Motor neuron (in vitro differentiated cells): ENCODE results near the gene CLCN2. TPM values are rescaled to one million over a fixed set of nuclear protein-coding genes. Genes with fewer than 3 reads are reported as not detected.

Experiments used
- ATAC-seq, 8 experiments: fragments of 200-7000 bp; cut with Tn5 transposase; replicated peaks in 6 of 8; 2 replicates each; pipeline ENCODE4 v1.8.0; 2021; ENCODE audit warnings: mild to moderate bottlenecking in 8 of 8, moderate library complexity in 8 of 8
- H3K27ac ChIP-seq, 2 donors: fragments of 250-450 bp; sonication (Bioruptor Pico); 2 replicates each; pipeline ENCODE4 v1.9.0; 2021; ENCODE audit warnings: antibody characterized with exemption in 2 of 2, mild to moderate bottlenecking in 2 of 2, moderate library complexity in 1 of 2
- H3K4me1 ChIP-seq, 2 donors: fragments of 250-450 bp; sonication (Bioruptor Pico); replicated peaks in 1 of 2; 2 replicates each; pipeline ENCODE4 v1.6.1; 2021; ENCODE audit warnings: antibody characterized with exemption in 2 of 2, mild to moderate bottlenecking in 2 of 2, moderate library complexity in 1 of 2
- H3K4me3 ChIP-seq, 5 donors: fragments of 250-450 bp; sonication (Bioruptor Pico); 2 replicates each; pipeline ENCODE4 v1.9.0; 2021; ENCODE audit warnings: antibody characterized with exemption in 5 of 5, mild to moderate bottlenecking in 5 of 5, moderate library complexity in 4 of 5
- WGBS, 10 experiments: fragments of 450-650 bp; shearing (Covaris generic); methylation state at CpG; one replicate each; pipeline ENCODE4 v1.0.0; 2022; 5-methylcytosine and 5-hydroxymethylcytosine counted together
- in situ Hi-C, 9 experiments: fragments of 400-800 bp; cut with MboI; loops; one replicate each; pipeline ENCODE4 v1.15.0; 2021; ENCODE audit warnings: low sequenced_read_pairs in 9 of 9, low pct_unique_long_range_greater_than_20kb in 2 of 9; ENCODE audit not compliant: unreplicated experiment in 9 of 9
- total RNA-seq, 8 experiments: library from RNA; unstranded; fragments of 300-600 nt; gene quantifications; 2 replicates each; pipeline versions ENCODE4 v1.2.3 to v1.2.4, GENCODE V29; 2022

Gene CLCN2
- total RNA-seq, 8 experiments from 2014 or later: 6.1 to 30.9 (median 13.1) TPM

DNA sequence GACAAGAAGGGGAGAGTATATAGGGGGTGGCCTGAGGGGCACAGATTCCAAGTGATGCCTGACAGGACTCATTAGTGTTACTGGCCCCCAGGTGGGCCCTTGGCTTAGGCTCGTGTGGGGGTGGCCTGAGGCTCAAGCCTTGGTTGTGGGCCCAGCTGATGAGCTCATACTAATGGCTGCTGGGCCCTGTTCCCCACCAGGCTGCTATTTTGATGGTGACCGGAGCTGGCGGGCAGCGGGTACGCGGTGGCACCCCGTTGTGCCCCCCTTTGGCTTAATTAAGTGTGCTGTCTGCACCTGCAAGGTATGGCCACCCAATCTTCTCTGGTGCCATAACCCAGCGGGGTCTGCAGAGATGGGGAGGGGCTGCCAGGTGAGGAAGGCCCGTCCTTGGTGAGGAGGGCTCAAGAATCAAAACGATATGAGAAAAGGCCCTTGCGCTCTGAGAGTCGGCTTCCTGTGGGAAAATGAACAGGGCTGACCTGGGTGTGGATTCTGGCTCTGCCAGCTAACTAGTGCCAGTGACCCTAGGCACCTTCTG is 25.8 kb upstream of the CLCN2 start:
- 78 to 92% methylated on average over 2 to 10 of the region's 12 CpGs; no CpG with 5 or more reads in 8 of the 10 experiments for WGBS, 10 experiments
- in situ Hi-C loops: loop anchor here in 1 of 9 experiments (25.0 kb wide), 1 partner anchor 150 kb away; no protein-coding TSS in a partner anchor

DNA sequence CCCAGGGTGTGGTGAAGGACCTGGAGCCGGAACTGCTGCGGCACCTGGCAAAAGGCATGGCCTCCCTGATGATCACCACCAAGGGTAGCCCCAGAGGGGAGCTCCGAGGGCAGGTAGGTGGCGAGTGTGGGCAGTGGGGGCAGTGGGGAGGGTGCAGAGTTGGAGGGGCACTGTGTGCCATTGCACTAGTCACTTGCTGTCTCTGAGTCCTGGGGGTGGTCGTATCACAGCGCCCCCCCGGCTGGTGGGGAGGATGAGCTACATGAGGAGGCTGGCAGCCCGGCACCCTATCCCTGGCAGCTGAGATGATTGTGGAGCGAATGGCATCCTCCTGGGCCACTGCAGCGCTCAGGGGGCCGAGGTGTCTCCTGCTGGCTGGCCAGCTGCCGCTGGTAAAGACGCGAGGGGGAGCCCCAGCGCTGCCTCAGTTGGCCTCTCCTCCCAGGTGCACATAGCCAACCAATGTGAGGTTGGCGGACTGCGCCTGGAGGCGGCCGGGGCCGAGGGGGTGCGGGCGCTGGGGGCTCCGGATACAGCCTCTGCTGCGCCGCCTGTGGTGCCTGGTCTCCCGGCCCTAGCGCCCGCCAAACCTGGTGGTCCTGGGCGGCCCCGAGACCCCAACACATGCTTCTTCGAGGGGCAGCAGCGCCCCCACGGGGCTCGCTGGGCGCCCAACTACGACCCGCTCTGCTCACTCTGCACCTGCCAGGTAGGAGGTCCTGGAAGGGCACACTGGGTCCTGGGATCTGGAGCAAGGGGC is 24.8 kb upstream of the CLCN2 start:
- in situ Hi-C loops: loop anchor here in 1 of 9 experiments (25.0 kb wide), 1 partner anchor 151 kb away; no protein-coding TSS in a partner anchor
- no peak overlapping the region for H3K27ac ChIP-seq
- H3K4me3 ChIP-seq: no peak overlapping the region
- ATAC-seq: no peak
- 90 to 100% methylated on average over 1 to 2 of the region's 37 CpGs; no CpG with 5 or more reads in 8 of the 10 experiments for WGBS, 10 experiments
- peaks cover 0 to 7% of the 10 kb centered on the region in 2 donors for H3K4me1 ChIP-seq

More for the DNA sequence above, 25.8 kb upstream of the CLCN2 start:
- ATAC-seq: no peak
- Histone ChIP-seq H3K4me1 (peaks cover 0 to 7% of the 10 kb centered on the region in 2 donors), H3K27ac (no peak overlapping the region), H3K4me3 (no peak overlapping the region)

DNA sequence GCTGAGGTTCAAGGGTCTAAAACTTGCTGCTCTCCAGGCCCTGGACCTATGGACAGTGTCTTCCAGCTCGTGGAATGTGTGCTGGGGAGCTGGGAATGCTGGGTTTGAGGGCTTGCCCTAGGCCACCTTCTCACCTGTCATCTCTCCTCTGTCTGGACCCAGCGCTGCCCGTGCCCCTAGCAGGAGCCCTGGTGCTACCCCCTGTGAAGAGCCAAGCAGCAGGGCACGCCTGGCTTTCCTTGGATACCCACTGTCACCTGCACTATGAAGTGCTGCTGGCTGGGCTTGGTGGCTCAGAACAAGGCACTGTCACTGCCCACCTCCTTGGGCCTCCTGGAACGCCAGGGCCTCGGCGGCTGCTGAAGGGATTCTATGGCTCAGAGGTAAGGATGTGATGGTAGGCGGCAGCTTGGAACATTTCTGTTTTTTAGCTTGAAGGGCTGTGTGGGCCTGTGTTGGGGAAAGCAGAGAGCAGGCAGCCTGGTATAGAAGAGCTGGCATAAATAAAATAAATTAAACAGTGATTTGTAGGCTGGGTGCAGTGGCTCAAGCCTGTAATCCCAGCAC is 23.5 kb upstream of the CLCN2 start:
- peaks cover 0 to 14% of the 10 kb centered on the region in 2 donors for H3K4me1 ChIP-seq
- whole genome bisulfite sequencing, 10 experiments: 20 to 100% (median 95%) methylated on average over 1 to 5 of the region's 8 CpGs; no CpG with 5 or more reads in 3 of the 10 experiments
- no peak overlapping the region for H3K27ac ChIP-seq
- H3K4me3 ChIP-seq: no peak overlapping the region
- no peak for ATAC-seq
- in situ Hi-C loops: loop anchor here in 1 of 9 experiments (25.0 kb wide), 1 partner anchor 152 kb away; no protein-coding TSS in a partner anchor

DNA sequence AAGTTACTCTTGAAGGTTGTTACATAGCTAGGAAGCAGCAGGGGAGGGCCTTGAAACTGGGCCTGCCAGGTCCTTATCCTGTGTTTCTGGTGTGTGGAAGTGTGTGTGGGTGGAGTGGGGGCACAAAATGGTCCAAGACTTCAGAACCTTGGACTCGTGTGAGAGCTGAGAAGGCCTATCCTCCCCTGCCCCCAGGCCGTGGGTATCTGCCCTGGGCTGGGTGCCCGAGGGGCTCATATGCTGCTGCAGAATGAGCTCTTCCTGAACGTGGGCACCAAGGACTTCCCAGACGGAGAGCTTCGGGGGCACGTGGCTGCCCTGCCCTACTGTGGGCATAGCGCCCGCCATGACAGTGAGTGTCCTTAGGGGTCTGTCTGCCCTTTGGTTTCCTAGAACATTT is 22.9 kb upstream of the CLCN2 start:
- in situ Hi-C loops: loop anchor here in 1 of 9 experiments (25.0 kb wide), 1 partner anchor 153 kb away; no protein-coding TSS in a partner anchor
- no peak for ATAC-seq
- no peak overlapping the region for H3K4me3 ChIP-seq
- WGBS, 10 experiments: 51 to 100% (median 82%) methylated on average over 1 to 8 of the region's 9 CpGs; no CpG with 5 or more reads in 5 of the 10 experiments
- H3K27ac ChIP-seq: no peak overlapping the region
- H3K4me1 ChIP-seq: peaks cover 3 to 12% of the 10 kb centered on the region in 2 donors

DNA sequence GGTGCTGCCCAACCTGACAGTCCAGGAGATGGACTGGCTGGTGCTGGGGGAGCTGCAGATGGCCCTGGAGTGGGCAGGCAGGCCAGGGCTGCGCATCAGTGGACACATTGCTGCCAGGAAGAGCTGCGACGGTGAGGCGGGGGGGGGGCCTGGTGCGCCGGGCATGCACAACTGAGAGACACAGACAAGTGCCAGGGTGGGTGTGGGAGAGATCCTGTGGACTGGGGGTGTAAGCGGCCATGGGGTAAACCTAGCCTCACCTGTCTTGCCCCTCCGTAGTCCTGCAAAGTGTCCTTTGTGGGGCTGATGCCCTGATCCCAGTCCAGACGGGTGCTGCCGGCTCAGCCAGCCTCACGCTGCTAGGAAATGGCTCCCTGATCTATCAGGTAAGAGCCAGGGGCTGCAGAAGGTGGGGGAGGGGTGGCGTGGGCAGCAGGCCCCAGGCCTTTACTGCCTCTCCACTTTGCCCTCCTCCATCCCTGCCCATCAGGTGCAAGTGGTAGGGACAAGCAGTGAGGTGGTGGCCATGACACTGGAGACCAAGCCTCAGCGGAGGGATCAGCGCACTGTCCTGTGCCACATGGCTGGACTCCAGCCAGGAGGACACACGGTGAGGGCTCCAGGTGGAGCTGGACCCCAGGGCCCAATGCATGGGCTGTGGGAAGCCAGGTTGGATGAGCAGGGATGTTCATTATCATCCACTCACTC is 21.8 kb upstream of the CLCN2 start:
- no peak for ATAC-seq
- Histone ChIP-seq H3K4me3 (no peak overlapping the region), H3K4me1 (peaks cover 9 to 19% of the 10 kb centered on the region in 2 donors), H3K27ac (no peak overlapping the region)
- in situ Hi-C loops: loop anchor here in 1 of 9 experiments (25.0 kb wide), 1 partner anchor 154 kb away; no protein-coding TSS in a partner anchor
- WGBS, 10 experiments: 65 to 100% (median 70%) methylated on average over 1 to 3 of the region's 15 CpGs; no CpG with 5 or more reads in 7 of the 10 experiments

DNA sequence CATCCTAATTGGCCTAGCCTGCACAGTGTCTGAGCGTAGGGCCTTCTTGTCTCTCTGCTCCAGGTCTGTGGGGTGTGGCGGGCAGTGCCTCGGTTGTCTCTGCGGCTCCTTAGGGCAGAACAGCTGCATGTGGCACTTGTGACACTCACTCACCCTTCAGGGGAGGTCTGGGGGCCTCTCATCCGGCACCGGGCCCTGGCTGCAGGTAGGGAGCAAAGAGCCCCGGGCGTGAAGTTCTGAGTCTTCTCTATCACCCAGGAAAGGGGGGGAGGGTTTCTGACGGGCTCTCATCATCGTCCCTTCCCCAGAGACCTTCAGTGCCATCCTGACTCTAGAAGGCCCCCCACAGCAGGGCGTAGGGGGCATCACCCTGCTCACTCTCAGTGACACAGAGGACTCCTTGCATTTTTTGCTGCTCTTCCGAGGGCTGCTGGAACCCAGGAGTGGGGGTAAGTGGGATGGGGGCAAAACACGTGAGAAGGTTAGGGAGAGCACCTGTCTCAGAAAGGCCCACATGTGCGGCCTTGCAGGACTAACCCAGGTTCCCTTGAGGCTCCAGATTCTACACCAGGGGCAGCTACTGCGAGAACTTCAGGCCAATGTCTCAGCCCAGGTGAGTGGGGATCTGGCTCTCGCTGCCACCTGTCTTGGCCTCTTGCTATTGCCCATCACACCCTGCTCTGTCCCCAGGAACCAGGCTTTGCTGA is 21.1 kb upstream of the CLCN2 start:
- peaks cover 16 to 26% of the 10 kb centered on the region in 2 donors for H3K4me1 ChIP-seq
- H3K4me3 ChIP-seq: no peak overlapping the region
- in situ Hi-C loops: loop anchor here in 1 of 9 experiments (25.0 kb wide), 1 partner anchor 155 kb away; no protein-coding TSS in a partner anchor
- WGBS, 10 experiments: 67 to 100% (median 88%) methylated on average over 2 to 4 of the region's 16 CpGs; no CpG with 5 or more reads in 6 of the 10 experiments
- no peak overlapping the region for H3K27ac ChIP-seq
- no peak for ATAC-seq

DNA sequence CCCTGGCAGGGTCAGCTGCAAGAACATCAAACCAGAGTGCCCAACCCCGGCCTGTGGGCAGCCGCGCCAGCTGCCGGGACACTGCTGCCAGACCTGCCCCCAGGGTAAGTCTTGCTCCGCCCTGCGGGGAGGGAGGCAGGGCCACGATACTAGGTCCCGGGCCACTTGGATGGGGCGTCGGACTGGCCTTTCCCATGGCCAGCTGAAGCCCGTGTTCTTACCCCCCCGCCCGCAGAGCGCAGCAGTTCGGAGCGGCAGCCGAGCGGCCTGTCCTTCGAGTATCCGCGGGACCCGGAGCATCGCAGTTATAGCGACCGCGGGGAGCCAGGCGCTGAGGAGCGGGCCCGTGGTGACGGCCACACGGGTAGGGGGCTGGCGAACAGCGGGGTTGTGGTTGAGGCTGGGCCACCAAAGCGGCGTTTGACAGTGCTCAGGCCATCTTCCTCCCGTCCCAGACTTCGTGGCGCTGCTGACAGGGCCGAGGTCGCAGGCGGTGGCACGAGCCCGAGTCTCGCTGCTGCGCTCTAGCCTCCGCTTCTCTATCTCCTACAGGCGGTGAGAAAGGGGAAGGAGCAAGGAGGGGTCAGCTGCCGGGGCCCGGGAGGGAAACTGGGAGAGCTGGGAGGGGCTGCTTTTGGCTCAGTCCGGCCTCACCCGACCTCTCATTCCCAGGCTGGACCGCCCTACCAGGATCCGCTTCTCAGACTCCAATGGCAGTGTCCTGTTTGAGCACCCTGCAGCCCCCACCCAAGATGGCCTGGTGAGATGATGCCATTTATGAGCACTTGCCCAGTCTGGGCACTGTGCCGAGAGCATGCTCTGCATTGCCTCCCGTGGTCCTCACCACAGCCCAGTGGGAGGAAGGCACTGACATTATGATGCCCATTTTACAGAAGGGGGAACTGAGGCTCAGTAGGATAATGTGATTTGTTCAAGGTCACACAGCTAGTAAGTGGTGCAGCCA is 20.1 kb upstream of the CLCN2 start:
- in situ Hi-C loops: loop anchor here in 1 of 9 experiments (25.0 kb wide), 1 partner anchor 156 kb away; no protein-coding TSS in a partner anchor
- Histone ChIP-seq H3K4me3 (peak overlapping the region in 2 of 5 donors; percentile 54 to 89), H3K27ac (no peak overlapping the region), H3K4me1 (peaks cover 18 to 31% of the 10 kb centered on the region in 2 donors)
- peak in 2 of 8 experiments; percentile 6 to 7 for ATAC-seq
- 0 to 80% (median 51%) methylated on average over 1 to 17 of the region's 55 CpGs; no CpG with 5 or more reads in 4 of the 10 experiments for WGBS, 10 experiments

DNA sequence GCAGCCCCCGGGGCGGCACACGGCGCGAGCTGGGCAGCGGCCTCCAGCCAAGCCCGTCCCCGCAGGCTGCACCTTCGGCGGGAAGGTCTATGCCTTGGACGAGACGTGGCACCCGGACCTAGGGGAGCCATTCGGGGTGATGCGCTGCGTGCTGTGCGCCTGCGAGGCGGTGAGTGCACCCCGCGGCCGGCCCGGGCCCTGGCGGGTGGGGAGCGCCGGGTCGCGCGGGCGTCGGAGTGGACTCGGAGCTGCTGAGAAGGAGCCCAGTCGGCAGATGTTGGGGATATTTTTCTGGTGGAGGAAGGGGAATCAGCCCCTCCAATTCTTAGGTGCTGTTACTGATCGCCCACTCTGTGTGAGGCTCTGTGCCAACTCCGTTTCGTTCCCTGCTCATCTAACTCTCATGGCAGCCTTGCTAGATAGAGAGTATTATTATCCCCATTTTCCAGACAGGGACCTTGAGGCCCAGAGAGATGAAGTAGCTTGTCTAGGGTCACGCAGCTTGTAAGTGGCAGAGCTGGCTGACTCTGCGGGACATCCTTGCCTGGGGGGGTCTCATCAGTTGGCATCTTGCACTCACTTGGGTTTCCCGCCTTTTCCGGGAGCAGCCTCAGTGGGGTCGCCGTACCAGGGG is 19.3 kb upstream of the CLCN2 start:
- Histone ChIP-seq H3K27ac (peak overlapping the region in 1 of 2 donors; percentile 82), H3K4me1 (peaks cover 18 to 31% of the 10 kb centered on the region in 2 donors), H3K4me3 (peak overlapping the region; percentile 49 to 89 (median 54))
- 0 to 32% (median 8%) methylated on average over 1 to 20 of the region's 42 CpGs; no CpG with 5 or more reads in 4 of the 10 experiments for WGBS, 10 experiments
- in situ Hi-C loops: loop anchor here in 1 of 9 experiments (25.0 kb wide), 1 partner anchor 157 kb away; no protein-coding TSS in a partner anchor
- peak in 4 of 8 experiments; percentile 1 to 43 (median 12) for ATAC-seq

DNA sequence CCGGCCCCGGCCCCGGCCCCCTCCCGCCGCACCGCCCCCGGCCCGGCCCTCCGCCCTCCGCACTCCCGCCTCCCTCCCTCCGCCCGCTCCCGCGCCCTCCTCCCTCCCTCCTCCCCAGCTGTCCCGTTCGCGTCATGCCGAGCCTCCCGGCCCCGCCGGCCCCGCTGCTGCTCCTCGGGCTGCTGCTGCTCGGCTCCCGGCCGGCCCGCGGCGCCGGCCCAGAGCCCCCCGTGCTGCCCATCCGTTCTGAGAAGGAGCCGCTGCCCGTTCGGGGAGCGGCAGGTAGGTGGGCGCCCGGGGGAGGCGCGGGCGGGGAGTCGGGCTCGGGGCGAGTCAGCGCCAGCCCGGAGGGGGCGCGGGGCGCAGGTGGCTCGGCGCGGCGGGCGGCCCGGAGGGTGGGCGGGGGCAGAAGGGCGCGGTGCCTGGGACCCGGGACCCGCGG is 18.8 kb upstream of the CLCN2 start:
- peak; percentile 15 to 77 (median 60) for ATAC-seq
- no CpG with 5 or more reads among the region's 62 CpGs for WGBS, 10 experiments
- peak overlapping the region; percentile 49 to 89 (median 54) for H3K4me3 ChIP-seq
- H3K4me1 ChIP-seq: peaks cover 18 to 31% of the 10 kb centered on the region in 2 donors
- H3K27ac ChIP-seq: peak overlapping the region in 1 of 2 donors; percentile 82
- in situ Hi-C loops: loop anchor here in 1 of 9 experiments (25.0 kb wide), 1 partner anchor 157 kb away; no protein-coding TSS in a partner anchor

DNA sequence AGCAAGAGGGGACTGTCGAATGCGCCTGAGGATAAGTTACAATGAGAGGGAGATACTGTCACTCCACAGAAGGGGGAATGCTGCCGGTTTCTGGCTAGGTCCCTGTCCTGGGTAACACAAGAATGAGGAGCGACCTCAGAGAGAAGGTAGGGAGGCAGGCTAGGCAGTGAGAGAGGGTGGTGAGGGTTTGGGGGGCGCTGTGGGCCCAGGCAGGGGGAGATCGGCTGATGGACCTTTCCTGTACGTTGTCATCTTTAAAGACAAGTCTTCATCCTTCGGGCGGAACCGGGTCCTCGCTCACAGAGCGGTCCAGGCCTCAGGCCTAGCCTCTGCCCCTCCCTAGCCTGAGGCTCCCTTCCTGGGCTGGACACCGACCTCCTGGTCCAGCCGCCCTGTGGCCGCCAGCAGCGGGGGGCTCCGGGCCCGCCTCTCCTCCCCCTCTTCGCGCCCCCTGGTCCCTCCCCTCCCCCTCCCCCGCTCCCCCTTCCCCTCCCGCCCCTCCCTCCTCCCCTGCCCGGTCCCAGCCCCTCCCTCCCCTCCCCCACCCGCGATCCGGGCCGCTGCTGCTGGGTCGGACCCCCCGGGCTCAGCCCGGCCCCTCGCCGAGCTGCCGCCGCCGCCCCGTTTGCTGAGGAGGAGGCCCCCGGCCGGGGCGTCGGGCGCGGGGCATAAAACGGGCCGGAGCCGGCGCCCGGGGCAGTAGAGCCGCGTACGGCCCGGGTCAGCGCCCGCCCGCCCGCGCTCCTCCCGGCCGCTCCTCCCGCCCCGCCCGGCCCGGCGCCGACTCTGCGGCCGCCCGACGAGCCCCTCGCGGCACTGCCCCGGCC is 18.2 kb upstream of the CLCN2 start, which contains the start of gene CHRD:
Gene CHRD, plus strand, starts transcription at position 697 of the 827 bp plus-strand sequence. CDS start 265 bp downstream, outside the sequence.
- in situ Hi-C loops: loop anchor here in 4 of 9 experiments (10.0 to 25.0 kb wide), 3 partner anchors 155 to 165 kb away; no protein-coding TSS in a partner anchor
- ATAC-seq: peak; percentile 22 to 77 (median 68)
- 33 to 60% (median 43%) methylated on average over 2 to 3 of the region's 71 CpGs; no CpG with 5 or more reads in 7 of the 10 experiments for WGBS, 10 experiments
- peak within 1 kb of the TSS; percentile 49 to 89 (median 54) for H3K4me3 ChIP-seq
- peak within 1 kb of the TSS; percentile 3 to 82 for H3K27ac ChIP-seq
- H3K4me1 ChIP-seq: peaks cover 18 to 31% of the 10 kb centered on the region in 2 donors
